Skeletal muscle cell (primary cell): ENCODE results near the gene GPX5.
"Not testable (repeated sequence)": the region's sequence is repeated elsewhere in the genome, so short reads cannot be mapped to it uniquely, and the experiment has no call there.

ENCODE experiments used
- DNase-seq: peaks from one replicate; pipeline ENCODE4 v3.0.0-alpha.2; 2010; ENCODE audit warnings: low read depth
- H3K4me3 ChIP-seq: 2 replicates; pipeline ENCODE4 v1.5.1; 2011; ENCODE audit warnings: low read depth, mild to moderate bottlenecking, control low read depth, low read length, moderate library complexity

The GPX5 gene

GRCh38 chr6:28506807-28507475, 18.7 kb upstream of the GPX5 start:
- H3K4me3 ChIP-seq: no peak overlapping the region

DNA sequence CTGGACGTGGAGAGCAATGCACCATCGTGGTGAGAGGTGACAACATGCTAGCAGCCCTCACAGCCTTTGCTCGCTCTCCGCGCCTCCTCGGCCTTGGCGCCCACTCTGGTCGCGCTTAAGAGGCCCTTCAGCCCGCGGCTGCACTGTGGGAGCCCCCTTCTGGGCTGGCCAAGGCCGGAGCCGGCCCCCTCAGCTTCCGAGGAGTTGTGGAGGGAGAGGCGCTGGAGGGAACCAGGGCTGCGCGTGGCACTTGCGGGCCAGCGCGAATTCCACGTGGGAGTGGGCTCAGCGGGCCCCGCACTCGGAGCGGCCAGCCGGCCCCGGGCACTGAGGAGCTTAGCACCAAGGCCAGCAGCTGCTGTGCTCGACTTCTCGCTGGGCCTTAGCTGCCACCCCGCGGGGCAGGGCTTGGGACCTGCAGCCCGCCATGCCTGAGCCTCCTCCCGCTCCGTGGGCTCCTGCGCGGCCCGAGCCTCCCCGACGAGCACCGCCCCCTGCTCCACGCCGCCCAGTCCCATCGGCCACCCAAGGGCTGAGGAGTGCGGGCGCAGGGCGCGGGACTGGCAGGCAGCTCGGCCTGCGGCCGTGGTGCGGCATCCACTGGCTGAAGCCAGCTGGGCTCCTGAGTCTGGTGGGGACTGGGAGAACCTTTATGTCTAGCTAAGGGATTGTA, 13.9 kb upstream of the GPX5 start:
- no peak for DNase-seq

More at GRCh38 chr6:28506807-28507475, 18.7 kb upstream of the GPX5 start:
- no peak for DNase-seq

GRCh38 chr6:28512387-28512786, 13.3 kb upstream of the GPX5 start:
- H3K4me3 ChIP-seq, DNase-seq: not testable (repeated sequence)

More for the DNA sequence above, 13.9 kb upstream of the GPX5 start:
- H3K4me3 ChIP-seq: no peak overlapping the region

DNA sequence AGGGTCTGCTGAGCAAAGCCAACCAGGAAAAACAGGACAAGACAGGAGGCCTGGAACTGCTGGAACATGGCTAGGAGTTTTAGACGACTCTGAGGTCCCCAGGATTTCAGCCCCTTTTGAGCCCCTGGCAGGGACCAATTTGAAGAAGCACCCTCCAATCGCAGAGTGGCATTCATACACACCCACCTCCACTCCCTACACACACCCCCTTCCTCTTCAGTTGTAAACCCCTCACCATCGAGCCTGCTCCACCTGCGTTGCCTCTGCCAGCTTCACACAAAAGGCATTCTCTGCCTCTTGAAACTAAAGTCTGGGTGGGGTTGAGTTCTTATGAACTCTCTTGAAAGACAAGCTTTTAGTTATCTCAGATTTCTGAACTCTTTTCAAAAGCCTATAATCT, 10.0 kb upstream of the GPX5 start, which contains the start of gene GPX6:
TSS of gene GPX6 (minus strand) at position 118 of the 400 bp plus-strand sequence. CDS start at position 68, 50 bp downstream.
- no peak for DNase-seq
- no peak within 1 kb of the TSS for H3K4me3 ChIP-seq

DNA sequence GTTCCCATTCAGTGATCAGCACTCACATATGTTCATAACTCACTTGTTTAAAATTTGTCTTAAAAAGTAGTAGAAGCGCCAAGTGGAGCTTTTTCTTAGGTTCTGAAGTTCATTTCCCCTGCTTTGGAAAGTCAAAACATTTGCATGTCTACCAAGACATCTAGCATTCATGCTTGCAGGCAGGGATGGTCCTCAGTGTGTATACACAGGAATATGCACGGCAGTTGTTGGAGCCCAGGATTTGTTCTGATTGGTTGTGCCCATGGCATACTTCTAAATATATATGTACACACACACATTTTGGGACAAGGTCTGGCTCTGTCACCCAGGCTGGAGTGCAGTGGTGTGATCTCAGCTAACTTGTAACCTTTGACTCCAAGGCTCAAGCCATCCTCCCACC, 7.7 kb upstream of the GPX5 start:
- H3K4me3 ChIP-seq: no peak overlapping the region
- DNase-seq: no peak

- no peak overlapping the region for H3K4me3 ChIP-seq
- DNase-seq: no peak
These were observed 3.0 kb upstream of the GPX5 start for GRCh38 chr6:28522594-28523240.

GRCh38 chr6:28523241-28523622, 2.4 kb upstream of the GPX5 start:
- DNase-seq: no peak

GRCh38 chr6:28530777-28531176, 5.1 kb downstream of the GPX5 start:
- H3K4me3 ChIP-seq: no peak overlapping the region
- DNase-seq: no peak

More at GRCh38 chr6:28523241-28523622, 2.4 kb upstream of the GPX5 start:
- H3K4me3 ChIP-seq: no peak overlapping the region

- no peak overlapping the region for H3K4me3 ChIP-seq
- DNase-seq: no peak
These were observed 5.9 kb downstream of the GPX5 start for GRCh38 chr6:28531479-28532128.

- no peak for DNase-seq
- H3K4me3 ChIP-seq: no peak overlapping the region
These were observed 8.6 kb downstream of the GPX5 start for GRCh38 chr6:28534306-28534705.

DNA sequence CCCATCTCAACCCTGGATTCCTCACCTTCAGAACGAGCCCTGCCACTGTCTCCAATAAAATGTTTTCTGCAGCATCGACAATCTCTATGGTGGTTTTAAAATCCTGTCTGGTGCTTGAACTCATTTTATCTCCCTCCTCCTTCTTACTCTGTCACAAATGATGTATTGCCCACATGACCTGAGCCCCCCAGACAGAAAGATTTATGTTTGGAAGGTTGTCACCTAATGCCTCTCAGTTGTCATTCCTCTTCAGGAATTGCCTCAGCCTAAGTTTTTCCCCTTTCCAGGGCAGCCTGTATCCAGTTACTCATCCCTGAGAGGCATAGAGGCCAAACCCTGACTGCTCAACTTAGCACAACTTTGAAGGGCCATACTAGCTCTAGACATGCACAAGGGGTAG, 9.2 kb downstream of the GPX5 start:
- no peak for DNase-seq
- no peak overlapping the region for H3K4me3 ChIP-seq

GRCh38 chr6:28537065-28537464, 11.4 kb downstream of the GPX5 start:
- peak overlapping the region; percentile 32 for H3K4me3 ChIP-seq
- DNase-seq: no peak

GRCh38 chr6:28537509-28538140, 11.9 kb downstream of the GPX5 start:
- no peak for DNase-seq
- peak overlapping the region; percentile 32 for H3K4me3 ChIP-seq

- H3K4me3 ChIP-seq: no peak overlapping the region
- DNase-seq: no peak
These were observed 16.3 kb downstream of the GPX5 start for GRCh38 chr6:28541996-28542395.

- DNase-seq: peak; percentile 65
- H3K4me3 ChIP-seq: peak overlapping the region; percentile 27
These were observed 17.0 kb downstream of the GPX5 start for GRCh38 chr6:28542440-28543296.

GRCh38 chr6:28543651-28544610, 18.2 kb downstream of the GPX5 start:
- H3K4me3 ChIP-seq: peak overlapping the region; percentile 44
- DNase-seq: no peak

GRCh38 chr6:28545955-28546354, 20.3 kb downstream of the GPX5 start:
- no peak overlapping the region for H3K4me3 ChIP-seq
- DNase-seq: no peak

GRCh38 chr6:28547003-28547402, 21.3 kb downstream of the GPX5 start:
- H3K4me3 ChIP-seq, DNase-seq: not testable (repeated sequence)
